ENCODE results near the gene JMJD7.
A peak's percentile ranks its signal among the peaks of the same experiment; 100 is the strongest.
"Not testable (repeated sequence)": the region's sequence is repeated elsewhere in the genome, so short reads cannot be mapped to it uniquely, and the experiment has no call there.

JMJD7 gene

DNA sequence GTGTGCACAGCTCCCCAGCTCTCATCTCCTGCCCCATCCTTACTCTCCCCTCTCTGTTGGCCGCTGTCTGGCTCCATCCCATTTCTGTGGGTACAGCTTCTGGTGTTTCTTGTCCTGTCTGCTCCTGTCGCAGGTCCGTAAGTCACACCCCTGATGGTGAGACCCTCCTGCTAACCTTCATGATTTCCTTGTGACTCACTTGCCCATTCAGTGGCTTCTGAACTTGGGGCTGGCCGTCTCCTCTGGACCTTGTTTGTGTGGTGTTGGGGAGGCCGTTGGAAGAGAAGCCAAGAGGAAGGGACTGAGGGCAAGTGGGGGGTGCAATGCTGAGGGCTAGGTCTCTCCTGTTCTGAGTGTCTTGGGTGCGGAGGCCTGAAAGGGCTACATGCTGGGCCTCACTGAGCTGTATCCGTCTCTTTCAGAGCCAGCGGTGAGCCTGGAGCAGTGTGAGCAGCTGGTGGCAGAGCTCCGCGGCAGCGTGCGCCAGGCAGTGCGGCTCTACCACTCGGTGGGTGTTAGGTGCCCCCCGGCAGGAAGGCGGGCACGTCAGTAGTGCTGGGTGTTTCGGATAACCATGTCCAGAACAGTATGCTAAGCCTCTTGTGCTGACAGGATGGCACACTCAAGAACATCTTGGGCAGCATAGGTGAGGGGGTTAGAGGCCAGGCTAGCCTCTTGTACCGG, 3.7 kb upstream of the JMJD7 start:
- DNase-seq, result no peak

DNA sequence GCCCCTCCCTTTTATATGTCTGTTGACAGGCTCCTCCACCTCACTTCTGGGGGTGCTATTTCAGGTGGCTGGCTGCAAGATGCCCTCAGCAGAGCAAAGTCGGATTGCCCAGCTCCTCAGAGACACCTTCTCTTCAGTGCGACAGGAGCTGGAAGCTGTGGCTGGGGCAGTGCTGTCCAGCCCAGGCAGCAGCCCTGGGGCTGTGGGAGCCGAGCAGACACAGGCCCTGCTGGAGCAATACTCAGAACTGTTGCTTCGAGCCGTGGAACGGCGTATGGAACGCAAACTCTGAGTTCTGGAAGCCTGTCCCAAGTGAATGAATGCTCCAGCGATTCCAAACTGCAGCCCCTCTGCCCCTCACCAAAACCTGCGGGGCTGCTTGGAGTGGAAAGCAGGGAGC, 2.7 kb upstream of the JMJD7 start:
- no peak for DNase-seq

DNA sequence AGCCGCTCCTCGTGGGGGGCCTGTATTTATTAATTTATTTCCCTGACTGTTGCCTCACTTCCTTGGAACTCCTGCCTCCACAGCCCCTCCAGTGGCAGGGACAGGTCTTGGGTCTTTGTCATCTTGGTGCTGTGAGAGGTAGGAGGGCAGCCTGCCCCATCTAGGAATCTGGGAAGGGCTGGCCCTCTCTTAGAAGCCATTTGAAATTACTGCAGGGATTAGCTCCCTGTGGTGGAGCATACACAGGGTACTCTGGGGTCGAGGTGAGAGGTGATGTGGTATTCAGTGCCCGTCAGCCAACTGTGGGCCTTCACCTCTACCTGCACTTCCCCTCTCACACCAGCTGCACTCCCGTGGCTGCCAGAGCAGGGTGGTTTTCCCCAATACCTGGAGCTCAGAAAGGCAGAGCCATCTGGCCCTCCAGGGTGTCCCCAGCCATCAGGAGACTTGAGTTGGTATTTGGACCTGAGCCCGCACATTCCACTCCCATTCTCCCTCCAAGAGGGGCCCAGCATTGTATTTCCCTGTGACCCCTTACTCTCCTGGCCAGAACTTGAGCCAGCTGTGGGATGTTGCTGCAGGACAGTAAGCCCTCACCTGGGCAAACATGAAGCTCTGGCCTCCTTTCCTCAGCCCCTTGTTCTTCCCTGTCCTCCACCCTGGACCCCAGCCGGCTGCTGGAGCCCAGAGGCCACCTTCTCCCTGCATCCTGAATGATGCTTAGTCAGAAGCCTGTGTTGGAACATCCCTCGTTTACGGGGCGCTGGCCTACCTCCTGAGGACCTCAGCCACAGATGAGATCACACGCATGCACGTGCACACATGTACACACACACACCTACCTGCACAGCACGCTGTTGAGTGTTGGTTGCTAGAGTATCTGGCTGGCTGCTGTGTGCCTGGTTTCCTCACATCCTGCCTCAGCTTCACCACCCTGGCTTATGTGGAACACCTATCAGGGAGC, 2.0 kb upstream of the JMJD7 start:
- DNase-seq, result no peak

DNA sequence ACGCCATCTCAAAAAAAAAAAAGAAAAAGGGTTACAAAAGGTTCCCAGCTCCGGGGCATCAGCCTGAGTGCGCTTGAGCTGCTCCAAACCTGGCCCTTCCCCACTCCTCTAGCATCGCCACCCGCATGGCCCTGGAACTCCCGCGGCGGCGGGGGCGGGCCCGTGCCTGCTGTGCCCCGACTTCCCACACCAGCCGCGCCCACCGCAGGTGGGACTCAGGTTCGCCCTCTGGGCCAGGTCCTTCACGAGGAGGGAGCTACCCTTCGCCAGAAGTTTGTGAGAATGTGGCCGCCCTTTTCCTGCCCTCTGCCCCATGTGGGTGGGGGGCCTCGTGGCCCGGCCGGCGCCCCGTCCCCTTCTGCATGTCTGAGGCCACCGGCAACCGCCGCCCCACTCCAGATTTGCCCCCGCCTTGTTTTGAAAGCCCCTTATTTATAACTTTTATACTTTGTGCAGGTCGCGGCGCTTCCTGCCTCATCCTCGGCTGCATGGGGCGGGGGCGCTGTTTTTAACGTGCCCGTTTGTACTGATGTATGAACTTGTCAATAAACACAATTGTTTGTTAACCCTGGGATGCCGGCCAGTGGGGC, 507 bp upstream of the JMJD7 start:
- DNase-seq, result no peak

DNA sequence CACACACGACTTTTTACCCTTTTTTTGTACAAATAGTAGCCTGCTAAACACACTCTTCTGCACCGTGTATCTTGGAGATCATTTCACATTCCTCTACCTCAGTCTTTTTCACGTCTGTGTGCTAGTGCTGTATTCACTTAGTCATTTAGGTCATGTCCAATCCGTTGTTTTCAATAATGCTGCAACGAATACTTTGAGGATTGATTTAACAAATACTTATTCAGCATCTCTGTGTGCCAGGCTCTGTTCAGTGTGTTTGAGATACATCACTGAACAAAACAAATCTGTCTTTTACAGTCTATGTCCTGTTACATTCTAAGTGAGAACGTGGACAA, 882 bp downstream of the JMJD7 start:
- DNase-seq, result no peak

DNA sequence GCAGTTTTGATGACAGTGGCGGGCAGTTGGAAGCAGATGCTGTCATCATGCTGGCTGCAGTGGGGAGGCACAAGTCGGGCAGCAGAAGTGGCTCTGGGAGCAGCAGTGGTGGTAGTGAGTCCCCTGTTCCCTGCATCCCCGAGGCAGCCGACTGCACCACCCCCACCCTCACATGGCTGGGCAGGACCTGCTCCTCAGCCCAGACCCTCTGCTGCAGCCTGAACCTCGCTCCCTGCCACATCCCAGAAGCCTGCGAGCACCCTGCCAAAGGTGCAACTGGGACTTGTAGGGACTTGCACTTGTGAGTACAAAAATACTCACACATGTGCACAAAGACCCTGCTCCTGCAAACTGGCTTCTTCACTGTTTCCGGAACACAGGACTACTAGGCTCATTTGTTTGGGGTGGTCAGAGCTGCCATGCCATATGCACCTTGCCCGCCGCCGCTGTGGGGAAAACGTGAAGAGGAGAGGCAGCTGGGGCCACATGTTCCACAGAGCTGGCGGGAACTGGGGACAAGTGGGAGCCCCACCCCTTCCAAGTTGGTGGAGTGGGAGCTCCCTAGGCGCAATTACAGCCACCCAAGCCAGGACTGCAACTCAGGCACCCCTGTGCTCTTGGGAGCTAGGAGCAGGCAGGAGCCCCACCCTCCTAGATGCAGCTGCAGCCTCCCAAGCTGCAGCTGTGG, 2.2 kb downstream of the JMJD7 start:
- DNase-seq, result no peak

DNA sequence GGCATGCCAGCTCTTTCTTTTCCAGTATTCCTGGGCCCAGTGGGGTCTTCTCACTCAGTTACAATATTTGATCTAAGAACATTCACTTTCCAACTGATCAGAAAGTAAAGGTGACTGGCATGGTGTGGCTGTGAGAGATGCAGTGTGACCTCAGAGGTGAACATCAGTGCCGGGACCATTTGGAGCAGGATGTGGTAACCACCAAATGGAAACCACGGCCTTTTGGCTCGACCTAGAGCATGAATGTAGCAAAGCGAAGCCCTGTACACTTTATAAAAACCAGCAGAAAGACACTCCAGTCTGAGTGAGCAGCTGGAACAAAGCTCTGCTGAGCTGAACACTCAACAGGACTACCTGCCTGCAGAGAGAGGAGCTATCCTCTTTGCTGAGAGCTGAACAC, 3.4 kb downstream of the JMJD7 start:
- not testable (repeated sequence) for DNase-seq

DNA sequence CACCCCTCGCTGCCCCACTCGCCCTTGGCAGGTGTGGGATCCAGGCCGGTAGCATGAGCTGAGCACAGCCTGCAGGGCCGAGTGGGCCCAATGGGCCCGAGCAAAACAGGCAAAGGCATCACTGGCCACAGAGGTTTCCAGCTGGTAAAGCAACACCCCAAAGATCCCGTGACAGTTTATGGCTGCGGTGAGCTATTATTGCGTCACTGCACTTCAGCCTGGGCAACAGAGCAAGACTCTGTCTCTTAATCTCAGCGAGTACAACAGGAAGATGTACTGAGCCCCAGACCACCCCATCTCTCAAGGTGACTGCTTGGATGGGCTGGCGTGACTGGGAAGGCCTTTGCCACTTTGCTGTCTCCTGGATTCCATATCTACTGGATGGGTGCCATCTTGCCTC, 4.3 kb downstream of the JMJD7 start:
- DNase-seq, result no peak

DNA sequence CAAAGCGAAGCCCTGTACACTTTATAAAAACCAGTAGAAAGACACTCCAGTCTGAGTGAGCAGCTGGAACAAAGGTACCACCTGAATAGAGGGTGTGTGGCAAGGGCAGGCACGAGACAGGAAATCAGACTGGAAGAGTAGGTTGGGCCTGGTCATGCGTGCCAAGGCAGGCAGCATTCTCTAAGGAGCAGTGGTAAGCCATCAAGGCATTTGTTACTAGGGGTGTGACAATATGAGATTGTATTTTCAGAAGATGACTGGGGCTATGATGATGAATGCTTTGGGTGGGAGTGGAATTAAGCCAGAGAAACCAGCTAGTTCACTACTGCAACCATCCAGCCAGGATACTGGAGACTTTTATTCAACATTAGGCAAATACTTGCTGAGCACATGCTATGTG, 5.0 kb downstream of the JMJD7 start:
- peak; percentile 10 for DNase-seq

DNA sequence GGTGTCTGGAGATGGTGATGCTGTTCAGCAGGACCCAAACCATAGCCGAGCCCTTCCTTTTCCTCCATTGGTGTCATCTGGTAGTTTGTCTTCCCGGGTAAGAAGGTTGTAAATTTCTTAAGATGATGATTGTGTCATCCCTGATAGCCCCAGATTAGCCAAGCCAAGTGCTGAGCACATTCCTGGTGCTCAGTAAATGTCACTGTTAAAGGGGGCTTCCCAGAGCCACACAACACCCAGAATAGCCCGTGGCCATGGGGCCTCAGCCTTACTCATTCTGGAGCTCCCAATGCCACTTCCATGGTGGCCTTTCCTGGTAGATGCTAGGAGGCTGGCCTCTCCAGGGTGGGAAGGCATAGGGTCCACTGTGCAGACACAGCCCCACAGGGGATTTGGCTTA, 6.2 kb downstream of the JMJD7 start:
- no peak for DNase-seq

DNA sequence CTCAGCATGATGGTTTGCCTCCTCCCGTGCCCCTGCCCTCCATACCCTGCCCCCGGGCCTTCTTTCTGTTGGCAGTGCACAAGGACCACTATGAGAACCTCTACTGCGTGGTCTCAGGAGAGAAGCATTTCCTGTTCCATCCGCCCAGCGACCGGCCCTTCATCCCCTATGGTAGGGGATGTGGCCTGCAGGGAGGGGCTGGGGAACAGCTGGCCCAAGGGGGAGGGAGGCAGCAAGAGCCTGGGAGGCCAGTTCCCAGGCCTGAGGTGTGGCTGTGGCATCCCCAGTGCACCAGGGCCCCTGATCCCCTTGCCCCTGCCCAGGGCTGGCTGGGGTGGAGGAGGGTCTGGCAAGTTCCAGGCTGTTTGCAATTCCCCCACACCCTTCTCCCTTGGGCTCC, 8.2 kb downstream of the JMJD7 start:
- DNase-seq, result no peak

DNA sequence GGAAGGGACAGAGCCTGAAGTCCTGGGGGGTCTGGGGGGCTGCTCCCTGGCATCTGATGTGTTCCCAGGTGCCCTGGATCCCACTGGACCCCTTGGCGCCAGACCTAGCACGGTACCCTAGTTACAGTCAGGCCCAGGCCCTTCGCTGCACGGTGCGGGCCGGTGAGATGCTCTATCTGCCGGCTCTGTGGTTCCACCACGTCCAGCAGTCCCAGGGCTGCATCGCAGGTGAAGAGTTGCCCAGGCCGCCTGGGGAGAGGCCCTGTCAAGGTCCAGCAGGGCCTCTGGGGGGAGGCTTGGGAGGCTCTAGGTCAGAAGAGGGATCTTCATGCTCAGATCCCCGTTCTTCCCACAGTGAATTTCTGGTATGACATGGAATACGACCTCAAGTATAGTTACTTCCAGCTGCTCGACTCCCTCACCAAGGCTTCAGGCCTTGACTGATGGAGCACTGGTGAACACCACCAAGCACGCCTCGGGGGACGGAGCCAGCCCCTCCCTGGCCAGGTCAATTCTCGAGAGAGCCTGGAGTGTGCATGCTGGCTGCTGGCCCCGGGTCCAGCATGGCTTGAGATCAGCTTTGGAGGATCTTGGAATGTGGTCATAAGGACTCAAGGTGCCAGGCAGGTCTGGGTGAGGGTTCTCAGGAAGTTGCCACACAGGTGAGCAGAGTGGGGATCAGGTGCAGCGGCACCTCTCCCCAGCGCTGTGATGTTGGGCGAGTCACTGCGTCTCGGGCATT, 9.0 kb downstream of the JMJD7 start:
- DNase-seq, result no peak

DNA sequence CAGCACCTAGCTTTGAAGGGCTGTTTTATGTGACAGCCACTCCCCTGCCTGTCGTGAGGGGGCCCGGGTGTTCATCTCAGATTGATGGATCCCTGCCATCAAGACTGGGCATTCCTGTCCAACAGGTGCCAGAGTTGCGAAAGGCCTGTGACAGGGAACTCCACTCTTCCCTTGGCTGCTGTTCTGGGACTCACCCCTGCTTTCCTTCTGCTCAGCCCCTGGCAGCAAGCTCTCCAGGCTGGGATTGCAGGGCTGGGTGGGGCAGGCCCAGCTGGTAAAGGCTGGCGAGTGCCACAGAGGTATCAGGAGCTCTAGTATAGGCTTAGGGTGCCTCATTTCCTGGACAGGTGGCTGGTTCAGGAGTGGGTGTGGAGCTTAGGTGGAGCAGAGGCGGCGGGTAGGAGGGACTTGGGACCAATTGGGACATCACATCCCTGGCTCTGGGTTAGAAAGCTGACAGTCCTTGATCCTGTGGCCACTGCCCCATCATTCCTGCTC, 10.6 kb downstream of the JMJD7 start, which contains the start of gene PLA2G4B:
Gene PLA2G4B (plus strand): TSS at position 448 of the 498 bp plus-strand sequence. CDS start 67 bp downstream, outside the sequence.
- DNase-seq, result no peak

DNA sequence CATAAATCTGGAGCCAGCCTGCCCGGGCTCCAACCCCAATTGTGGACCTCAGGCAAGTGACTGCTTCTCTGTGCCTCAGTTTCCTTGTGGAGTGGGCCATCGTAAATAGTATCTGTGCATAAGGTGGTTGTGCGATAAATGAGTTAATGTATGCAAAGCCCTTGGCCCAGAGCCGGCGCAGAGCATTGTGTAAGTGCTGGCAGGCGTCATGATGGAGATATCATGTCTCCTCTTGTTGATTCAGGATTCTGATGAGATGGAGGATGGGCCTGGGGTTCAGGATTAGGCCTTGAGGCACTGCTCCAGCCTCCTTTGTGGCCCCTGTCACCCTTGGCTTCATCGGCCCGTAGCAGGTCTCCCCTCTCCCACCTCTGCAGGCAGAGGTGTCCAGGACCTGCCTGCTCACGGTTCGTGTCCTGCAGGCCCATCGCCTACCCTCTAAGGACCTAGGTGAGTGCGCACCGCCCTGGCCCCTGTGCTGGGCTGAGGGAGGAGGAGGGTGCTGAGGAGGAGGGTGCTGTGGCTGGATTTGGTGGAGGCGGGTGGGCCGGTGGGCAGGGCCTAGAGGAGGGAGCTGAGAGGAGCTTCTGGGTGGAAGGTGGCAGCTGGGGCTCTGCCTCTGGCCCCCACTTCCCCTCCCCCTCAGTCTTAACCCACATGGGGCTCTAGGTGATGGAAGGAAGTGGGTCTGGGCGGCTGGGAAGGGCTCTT, 12.0 kb downstream of the JMJD7 start:
- DNase-seq, result no peak

DNA sequence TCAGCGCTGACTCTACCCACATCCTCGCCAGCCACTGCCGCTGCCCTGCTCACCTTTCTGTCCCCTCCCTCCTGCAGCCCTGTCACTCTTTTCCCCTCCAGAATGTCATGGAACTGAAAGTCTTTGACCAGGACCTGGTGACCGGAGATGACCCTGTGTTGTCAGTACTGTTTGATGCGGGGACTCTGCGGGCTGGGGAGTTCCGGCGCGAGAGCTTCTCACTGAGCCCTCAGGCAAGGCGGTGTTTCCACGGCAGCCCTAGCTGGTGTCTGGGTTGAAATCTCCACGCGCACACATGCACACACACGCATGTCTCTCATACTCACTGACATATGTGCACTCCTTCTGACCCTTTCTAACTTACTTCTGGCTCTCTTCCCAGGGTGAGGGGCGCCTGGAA, 12.8 kb downstream of the JMJD7 start:
- no peak for DNase-seq

DNA sequence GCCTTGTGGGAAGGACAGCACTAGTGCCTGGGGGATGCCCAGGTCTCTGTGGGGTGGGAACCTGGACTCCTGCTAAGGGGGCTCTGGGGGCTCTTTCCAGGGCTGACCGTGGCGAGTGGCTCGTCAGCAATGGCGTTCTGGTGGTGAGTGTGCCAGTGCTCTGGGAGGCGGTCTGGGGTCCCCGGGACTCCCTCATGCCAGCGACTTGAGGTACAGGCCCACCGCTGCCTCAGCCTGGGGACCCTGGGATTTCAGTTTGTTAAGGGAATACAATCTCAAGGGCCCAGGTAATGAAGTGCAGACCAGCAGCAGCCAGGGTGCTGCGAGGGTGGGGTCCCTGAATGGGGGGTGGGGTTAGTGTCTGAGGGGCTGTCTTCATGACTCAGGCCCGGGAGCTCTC, 13.2 kb downstream of the JMJD7 start:
- no peak for DNase-seq

DNA sequence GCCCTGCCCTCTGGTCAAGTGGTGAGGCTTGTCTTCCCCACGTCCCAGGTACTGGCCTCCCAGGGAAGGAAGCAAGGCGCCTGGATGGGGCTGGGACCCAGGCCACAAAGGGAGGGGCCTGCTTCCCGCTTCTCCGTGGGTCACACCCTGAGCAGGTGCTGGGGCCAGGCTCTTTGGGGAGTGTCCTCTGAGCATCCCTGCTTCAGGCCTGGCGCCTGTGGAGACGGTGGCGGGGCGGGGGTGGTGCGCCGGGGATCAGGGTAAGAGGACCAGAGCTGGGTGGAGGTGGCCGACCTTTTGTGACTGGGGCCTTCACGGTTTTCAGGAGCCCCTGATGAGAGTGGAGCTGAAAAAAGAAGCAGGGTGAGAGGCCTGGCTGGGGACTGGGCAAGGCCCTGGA, 14.3 kb downstream of the JMJD7 start:
- DNase-seq, result no peak

DNA sequence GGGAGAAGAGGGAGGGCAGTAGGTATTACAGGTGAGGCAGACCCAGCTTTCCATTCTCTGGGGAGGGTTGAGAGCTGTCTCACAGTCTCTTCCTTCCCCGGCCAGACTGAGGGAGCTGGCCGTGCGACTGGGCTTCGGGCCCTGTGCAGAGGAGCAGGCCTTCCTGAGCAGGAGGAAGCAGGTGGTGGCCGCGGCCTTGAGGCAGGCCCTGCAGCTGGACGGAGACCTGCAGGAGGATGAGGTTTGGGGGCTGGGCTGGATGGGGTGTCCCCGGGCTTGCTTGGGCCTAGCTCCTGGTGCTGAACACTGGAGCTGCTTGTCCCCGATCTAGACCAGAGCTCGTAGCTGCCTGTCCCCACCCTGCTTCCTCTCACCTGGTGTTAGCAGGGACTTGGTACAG, 15.7 kb downstream of the JMJD7 start:
- no peak for DNase-seq

DNA sequence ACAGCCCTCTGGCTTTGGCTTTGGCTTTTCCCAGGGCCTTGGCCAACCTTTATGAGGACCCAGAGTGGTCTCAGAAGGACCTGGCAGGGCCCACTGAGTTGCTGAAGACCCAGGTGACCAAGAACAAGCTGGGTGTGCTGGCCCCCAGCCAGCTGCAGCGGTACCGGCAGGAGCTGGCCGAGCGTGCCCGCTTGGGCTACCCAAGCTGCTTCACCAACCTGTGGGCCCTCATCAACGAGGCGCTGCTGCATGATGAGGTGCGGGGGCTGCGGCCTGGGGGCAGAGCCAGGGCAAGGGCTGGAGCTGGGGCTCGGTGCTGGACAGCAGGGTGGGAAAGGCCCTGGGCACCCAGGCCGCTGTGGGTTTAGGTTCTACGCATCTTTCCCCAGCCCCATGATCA, 16.9 kb downstream of the JMJD7 start:
- DNase-seq, result no peak

DNA sequence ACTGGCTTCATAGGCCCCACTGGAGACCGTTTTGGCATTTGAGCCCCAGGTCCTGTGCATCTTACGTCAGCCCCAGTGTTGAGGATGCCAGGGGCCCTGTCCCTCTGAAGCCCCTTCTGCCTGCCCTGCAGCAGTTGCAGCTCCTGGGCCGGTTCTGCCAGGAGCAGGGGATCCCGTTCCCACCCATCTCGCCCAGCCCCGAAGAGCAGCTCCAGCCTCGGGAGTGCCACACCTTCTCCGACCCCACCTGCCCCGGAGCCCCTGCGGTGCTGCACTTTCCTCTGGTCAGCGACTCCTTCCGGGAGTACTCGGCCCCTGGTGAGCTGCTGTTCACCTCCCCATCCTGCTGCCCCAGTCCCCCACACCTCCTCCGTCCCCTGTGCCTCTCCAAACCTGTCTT, 19.3 kb downstream of the JMJD7 start:
- no peak for DNase-seq

DNA sequence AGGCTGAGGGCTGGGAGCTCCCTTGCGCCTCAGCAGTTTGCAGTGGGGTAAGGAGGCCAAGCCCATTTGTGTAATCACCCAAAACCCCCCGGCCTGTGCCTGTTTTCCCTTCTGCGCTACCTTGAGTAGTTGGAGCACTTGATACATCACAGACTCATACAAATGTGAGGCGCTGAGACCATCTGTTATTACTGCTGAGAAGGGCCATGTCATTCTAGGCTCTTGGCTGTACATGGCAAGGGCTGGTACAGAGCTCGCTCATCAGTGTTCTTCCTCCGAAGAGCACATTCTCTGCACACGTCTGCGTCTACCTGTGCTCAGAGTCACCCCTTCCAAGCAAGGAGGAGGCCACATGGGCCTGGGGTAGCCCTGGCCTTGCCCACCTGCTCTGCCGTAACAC, 20.1 kb downstream of the JMJD7 start:
- no peak for DNase-seq

DNA sequence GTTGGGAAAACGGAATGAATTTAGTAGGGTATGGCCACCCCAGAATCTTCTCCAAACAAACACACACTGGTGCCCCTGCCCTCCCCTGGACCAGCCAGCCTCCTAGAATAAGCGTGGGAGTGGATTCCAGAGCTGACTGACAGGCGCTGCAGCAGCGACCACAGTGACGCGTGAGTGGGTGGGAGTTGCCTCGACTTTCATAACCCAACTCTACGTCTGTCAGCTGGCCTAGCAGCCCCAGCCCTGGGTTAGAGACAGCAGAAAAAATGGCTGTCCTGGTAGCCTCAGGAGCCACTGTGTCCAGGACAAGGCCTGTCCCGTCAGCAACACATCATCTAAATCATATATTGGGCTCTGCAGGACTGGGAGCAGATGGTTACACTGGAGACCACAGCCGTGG, 20.7 kb downstream of the JMJD7 start:
- no peak for DNase-seq

Measured in NCI-H2107 (cell line).